Neural cell (in vitro differentiated cells): ENCODE data around the gene GOLT1B.

Source experiments
- CTCF ChIP-seq: fragments of 450-650 bp; IDR thresholded peaks from 2 replicates; pipeline ENCODE4 v1.5.1; 2014; ENCODE audit warnings: antibody characterized with exemption, mild to moderate bottlenecking, moderate library complexity; ENCODE audit not compliant: poor library complexity, severe bottlenecking
- EZH2 ChIP-seq: fragments of 200-600, 300-800 bp; shearing (Covaris generic), sonication (generic); IDR thresholded peaks from 2 replicates; pipeline ENCODE4 v1.6.1; 2014; ENCODE audit warnings: antibody characterized with exemption, low read length, borderline replicate concordance, mild to moderate bottlenecking; ENCODE audit not compliant: insufficient read depth, poor library complexity, severe bottlenecking
- MXI1 ChIP-seq: fragments of 450-650 bp; conservative IDR thresholded peaks from 2 replicates; pipeline ENCODE4 v1.6.1; 2014; ENCODE audit warnings: antibody characterized with exemption, mild to moderate bottlenecking; ENCODE audit not compliant: poor library complexity, severe bottlenecking
- POLR2AphosphoS5 ChIP-seq: IDR thresholded peaks from 2 replicates; pipeline ENCODE4 v1.6.1; 2012
- RAD21 ChIP-seq: fragments of 450-650 bp; conservative IDR thresholded peaks from 2 replicates; pipeline ENCODE4 v1.6.1; 2014; ENCODE audit warnings: antibody characterized with exemption, mild to moderate bottlenecking, moderate library complexity
- TF ChIP-seq, protein P1 (sequence below): IDR thresholded peaks from 2 replicates; pipeline ENCODE4 v1.6.1; 2012; ENCODE audit warnings: borderline replicate concordance

DNA sequence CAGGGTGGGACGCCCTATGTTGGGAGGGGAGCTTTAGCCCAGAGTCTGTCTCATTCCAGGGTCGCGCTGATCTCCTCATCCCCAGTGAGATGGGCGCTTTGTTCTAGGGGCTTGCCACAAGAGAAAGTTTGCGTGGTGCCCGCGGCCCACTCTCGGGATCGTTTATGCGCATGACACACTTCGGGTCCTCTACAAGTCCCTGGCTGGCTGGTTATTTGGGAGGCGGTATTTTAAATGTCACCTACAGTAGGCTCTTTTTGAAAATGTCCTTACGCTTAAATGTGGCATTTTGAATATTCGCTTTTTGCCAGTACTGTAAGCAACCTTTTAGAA, 541 bp downstream of the GOLT1B start:
- TF ChIP-seq CTCF, result no peak
- no peak for TF ChIP-seq EZH2
- TF ChIP-seq POLR2AphosphoS5, result no peak
- no peak for TF ChIP-seq MXI1
- TF ChIP-seq, protein P1, sequence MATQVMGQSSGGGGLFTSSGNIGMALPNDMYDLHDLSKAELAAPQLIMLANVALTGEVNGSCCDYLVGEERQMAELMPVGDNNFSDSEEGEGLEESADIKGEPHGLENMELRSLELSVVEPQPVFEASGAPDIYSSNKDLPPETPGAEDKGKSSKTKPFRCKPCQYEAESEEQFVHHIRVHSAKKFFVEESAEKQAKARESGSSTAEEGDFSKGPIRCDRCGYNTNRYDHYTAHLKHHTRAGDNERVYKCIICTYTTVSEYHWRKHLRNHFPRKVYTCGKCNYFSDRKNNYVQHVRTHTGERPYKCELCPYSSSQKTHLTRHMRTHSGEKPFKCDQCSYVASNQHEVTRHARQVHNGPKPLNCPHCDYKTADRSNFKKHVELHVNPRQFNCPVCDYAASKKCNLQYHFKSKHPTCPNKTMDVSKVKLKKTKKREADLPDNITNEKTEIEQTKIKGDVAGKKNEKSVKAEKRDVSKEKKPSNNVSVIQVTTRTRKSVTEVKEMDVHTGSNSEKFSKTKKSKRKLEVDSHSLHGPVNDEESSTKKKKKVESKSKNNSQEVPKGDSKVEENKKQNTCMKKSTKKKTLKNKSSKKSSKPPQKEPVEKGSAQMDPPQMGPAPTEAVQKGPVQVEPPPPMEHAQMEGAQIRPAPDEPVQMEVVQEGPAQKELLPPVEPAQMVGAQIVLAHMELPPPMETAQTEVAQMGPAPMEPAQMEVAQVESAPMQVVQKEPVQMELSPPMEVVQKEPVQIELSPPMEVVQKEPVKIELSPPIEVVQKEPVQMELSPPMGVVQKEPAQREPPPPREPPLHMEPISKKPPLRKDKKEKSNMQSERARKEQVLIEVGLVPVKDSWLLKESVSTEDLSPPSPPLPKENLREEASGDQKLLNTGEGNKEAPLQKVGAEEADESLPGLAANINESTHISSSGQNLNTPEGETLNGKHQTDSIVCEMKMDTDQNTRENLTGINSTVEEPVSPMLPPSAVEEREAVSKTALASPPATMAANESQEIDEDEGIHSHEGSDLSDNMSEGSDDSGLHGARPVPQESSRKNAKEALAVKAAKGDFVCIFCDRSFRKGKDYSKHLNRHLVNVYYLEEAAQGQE, result no peak
- no peak for TF ChIP-seq RAD21
